SW 1271 (cell line): ENCODE measurements around the gene PURA.

Experiments
- DNase-seq, 2 experiments: peaks; one replicate each; lab custom pipeline; 2025; lab: John Stamatoyannopoulos, UW

PURA gene

GRCh38 chr5:140109759-140110645 is 3.9 kb upstream of the PURA start:
- no peak for DNase-seq

DNA sequence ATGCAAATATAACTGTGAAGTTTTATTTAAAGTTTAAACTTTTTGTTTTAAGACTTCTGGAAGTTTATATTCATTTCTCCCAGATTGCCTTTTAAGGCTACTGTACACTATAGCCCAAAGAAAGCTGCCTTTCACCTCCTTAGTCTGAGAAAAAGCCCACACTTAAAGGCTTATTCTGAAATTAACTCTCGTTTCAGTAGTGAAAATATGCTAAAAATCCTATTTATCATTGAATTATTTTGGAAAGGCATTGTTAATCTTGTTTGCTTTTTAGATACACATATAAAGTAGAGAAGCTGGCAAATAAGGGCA is 3.3 kb upstream of the PURA start:
- no peak for DNase-seq

DNA sequence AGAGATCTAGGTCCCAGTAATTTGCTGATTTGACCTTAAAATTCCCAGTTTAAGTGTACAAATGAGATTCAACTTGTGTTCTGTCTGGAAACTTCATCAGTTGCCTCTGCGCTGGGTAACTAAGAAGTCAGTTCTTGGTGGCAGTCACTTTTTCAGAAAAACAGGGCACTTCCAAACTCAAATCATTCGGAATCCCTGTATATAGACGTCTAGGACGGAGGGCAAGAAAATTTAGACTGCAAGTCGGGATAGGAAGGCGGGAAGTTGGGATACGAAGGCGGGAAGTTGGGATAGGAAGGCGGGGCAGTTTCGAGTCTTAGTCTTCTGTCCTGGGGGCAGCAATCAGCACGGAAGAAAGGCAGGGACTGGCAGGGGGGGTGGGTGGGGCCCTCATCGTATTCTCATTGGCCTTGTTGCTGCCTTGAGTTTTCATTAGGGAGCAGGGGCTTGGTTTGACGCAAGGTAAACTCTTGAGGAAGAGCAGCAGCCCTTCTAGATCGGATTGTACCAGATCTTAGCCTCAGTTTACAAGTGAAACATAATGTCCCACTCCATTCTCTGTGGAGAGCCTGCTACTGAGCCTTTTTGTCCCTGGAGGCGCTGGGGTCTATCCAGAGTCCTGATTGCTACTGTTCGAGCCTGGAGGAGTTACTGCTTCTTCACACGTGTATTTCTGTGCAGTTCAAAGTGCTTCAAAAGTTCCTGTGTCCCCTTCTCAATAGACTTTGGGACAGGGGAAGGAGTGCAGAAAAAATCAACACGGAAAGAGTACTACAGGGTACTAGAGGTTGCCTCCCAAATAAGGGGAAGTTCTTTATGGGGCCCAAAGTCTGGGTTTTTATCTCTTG is 2.7 kb upstream of the PURA start:
- DNase-seq: no peak

GRCh38 chr5:140111859-140112551 is 1.9 kb upstream of the PURA start:
- no peak for DNase-seq

DNA sequence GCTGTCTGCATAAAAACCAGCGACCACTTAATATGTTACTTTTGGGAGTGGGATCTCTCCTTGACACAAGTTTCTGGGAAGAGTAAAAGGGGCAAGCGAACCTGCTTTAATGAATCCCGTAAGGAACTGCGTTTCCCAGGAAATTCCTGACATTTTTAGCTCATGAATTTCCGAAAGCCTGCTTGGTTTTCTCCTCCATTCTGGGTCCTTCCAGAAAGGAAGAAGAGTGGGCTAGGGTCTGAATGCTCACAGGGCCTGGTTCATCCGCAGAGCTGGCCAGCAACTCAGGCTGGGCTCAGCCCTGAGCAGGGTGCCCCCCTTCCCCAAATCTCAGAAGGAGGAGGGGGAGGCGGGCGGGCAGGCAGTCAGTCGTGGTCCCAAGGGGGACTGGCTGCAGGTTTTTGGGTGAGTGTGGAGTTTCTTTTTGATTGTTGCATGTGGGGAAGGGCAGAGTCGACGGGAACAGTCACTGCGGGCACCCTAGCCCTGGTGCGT is 1.2 kb upstream of the PURA start:
- no peak for DNase-seq

- no peak for DNase-seq
Observed at GRCh38 chr5:140113180-140113698, 670 bp upstream of the PURA start.

GRCh38 chr5:140114341-140115185 is 654 bp downstream of the PURA start:
- peak; percentile 36 to 54 for DNase-seq

- DNase-seq: no peak
Observed at GRCh38 chr5:140115186-140115500, 1.2 kb downstream of the PURA start.

DNA sequence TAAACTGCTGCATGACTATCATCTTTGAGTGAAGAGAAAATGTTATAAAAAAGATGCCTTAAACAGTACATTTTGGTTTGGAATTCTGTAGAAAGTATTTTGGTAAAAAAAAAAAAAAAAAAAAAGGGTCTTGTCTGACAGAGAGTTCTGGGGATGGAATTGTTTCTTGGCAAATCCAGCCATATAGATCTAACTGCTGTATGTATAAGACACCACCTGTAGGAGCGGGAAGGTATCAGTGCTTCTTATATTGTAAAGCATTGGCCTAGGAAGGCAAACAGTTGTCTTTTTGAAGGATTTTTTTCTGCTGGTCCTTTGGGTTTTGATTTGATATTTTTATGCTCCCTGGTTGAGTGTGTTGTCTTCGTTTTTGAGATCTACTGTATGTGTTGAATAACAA is 2.8 kb downstream of the PURA start:
- DNase-seq: peak in 1 of 2 experiments; percentile 35

- no peak for DNase-seq
Observed at GRCh38 chr5:140117523-140117922, 3.6 kb downstream of the PURA start.

- DNase-seq: peak in 1 of 2 experiments; percentile 51
Observed at GRCh38 chr5:140118302-140118936, 4.5 kb downstream of the PURA start.

GRCh38 chr5:140125637-140126036 is 11.7 kb downstream of the PURA start, which contains the start of gene IGIP:
Gene IGIP, plus strand, starts transcription at chr5:140125937. Its CDS starts 2,540 bp downstream, at chr5:140128477.
- DNase-seq: no peak

GRCh38 chr5:140126315-140127012 is 12.6 kb downstream of the PURA start:
- DNase-seq: no peak

- DNase-seq: no peak
Observed at GRCh38 chr5:140128376-140128775, 14.5 kb downstream of the PURA start.

DNA sequence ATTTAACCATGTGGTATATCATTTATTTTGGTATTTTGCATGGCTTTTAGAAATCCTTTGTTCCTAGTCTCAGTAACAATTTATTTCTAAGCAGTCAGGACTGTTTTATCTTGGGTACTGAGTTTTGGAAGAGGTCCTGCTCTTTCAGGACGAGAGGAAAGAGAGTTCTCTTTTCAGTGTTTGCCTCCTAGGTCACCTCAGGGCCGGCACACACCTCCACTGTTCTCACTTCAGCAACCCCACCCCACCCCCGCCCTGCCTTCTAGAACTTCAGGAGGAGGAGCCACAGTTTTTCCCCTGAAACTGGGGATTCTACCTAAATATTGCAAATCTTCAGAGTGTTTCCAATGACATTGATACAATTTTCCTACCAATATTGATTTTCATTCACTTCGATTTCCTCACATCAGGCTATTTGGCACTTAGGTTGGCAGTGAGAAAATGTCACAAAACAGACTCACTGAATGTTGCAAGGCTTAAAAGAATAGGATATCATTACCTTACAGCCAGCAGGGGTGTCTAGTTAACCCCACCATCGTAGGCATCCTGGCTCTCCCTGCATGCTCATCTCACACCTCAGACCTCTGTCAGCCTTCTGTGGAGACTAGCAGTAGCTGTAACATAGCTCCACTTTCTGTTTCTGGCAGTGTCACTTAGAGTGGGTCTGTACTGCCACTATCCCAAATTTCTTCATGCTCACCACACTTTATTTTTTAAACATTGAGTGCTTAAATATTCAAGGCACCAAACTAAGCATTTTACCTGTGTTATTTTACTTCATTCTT is 17.2 kb downstream of the PURA start:
- DNase-seq: no peak

- peak; percentile 67 to 81 for DNase-seq
Observed at GRCh38 chr5:140131967-140132409, 18.1 kb downstream of the PURA start.

GRCh38 chr5:140133514-140134167 is 19.7 kb downstream of the PURA start:
- no peak for DNase-seq

DNA sequence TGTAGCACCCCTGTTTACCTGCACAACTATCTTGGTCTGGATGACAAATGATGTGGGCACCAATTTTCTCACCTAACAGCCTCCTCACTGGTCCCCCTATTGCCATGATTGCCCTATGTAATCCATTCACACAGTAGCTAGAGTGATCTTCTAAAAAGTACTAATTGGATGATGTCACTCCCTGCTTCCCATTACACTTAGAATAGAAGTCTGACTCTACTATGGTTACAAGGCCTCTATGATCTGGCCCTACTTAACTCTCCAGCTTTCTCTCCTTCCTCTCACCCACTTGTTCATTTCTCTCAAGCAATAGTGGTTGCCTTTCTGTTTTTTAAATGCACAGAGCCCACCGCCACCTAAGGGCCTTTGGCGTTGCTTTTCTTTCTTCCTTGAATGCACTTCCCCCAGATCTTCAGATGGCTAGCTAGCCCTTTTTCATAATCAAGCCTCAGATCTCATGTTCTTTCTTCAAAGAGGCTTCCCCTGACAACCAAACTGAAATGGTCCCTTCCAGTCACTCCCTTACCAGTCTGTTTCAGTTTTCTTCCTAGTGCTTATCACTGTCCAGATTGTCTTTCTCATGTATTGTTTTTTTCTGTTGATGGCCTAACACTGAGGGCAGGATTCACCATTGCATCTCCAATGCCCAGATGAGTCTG is 20.5 kb downstream of the PURA start:
- DNase-seq: no peak
